Measurements from ENCODE around the gene CTR9. TPM values are rescaled to one million over a fixed set of nuclear protein-coding genes. Genes with fewer than 3 reads are reported as not detected.
A peak's percentile ranks its signal among the peaks of the same experiment; 100 is the strongest.

CTR9 gene
- total and polyA plus RNA-seq, 9 of the 15 experiments (the other 6 are each of a cell fraction or from before 2014, with no cell fraction given) = 25.4 to 79.3 (median 47.3) TPM

GRCh38 chr11:10808235-10808552 lies 57.1 kb downstream of the CTR9 start (continued):
- TF ChIP-seq FIP1L1 (IDR thresholded peaks at IDR 0.05; ENCODE audit: low read depth, low read length, poor library complexity, severe bottlenecking) = peak; percentile 90
- no peak for TF ChIP-seq SP2 (IDR thresholded peaks at IDR 0.05; ENCODE audit: extremely low read depth, low read depth, low read length, poor library complexity, severe bottlenecking)
- no peak for TF ChIP-seq THRA (IDR thresholded peaks at IDR 0.05)
- no peak for TF ChIP-seq SMC3 (conservative IDR thresholded peaks at IDR 0.05; ENCODE audit: insufficient read depth, low read depth, low read length)
- TF ChIP-seq, protein P1, sequence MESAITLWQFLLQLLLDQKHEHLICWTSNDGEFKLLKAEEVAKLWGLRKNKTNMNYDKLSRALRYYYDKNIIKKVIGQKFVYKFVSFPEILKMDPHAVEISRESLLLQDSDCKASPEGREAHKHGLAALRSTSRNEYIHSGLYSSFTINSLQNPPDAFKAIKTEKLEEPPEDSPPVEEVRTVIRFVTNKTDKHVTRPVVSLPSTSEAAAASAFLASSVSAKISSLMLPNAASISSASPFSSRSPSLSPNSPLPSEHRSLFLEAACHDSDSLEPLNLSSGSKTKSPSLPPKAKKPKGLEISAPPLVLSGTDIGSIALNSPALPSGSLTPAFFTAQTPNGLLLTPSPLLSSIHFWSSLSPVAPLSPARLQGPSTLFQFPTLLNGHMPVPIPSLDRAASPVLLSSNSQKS (CRISPR knock-in tag; IDR thresholded peaks at IDR 0.05) = no peak
- TF ChIP-seq ZNF318 (IDR thresholded peaks at IDR 0.05; ENCODE audit: borderline replicate concordance in 1 of 2, low read depth in 1 of 2) = no peak
- TF ChIP-seq, protein P2, sequence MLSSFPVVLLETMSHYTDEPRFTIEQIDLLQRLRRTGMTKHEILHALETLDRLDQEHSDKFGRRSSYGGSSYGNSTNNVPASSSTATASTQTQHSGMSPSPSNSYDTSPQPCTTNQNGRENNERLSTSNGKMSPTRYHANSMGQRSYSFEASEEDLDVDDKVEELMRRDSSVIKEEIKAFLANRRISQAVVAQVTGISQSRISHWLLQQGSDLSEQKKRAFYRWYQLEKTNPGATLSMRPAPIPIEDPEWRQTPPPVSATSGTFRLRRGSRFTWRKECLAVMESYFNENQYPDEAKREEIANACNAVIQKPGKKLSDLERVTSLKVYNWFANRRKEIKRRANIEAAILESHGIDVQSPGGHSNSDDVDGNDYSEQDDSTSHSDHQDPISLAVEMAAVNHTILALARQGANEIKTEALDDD (IDR thresholded peaks at IDR 0.05) = no peak
- no peak for TF ChIP-seq ZBTB9 (CRISPR knock-in tag; IDR thresholded peaks at IDR 0.05)
- peak; percentile 78; the same call in 1 of the 2 replicates for TF ChIP-seq SRSF3 (IDR thresholded peaks at IDR 0.05; ENCODE audit: insufficient read depth, low read length)
- TF ChIP-seq ZNF586 (CRISPR knock-in tag; conservative IDR thresholded peaks at IDR 0.05) = no peak
- TF ChIP-seq ARID2 (IDR thresholded peaks at IDR 0.05) = no peak
- TF ChIP-seq FOXA1 (IDR thresholded peaks at IDR 0.05; ENCODE audit: borderline replicate concordance) = no peak
- no peak for TF ChIP-seq PTBP1 (IDR thresholded peaks at IDR 0.05; ENCODE audit: low read depth, low read length)
- no peak for TF ChIP-seq ZNF384 (IDR thresholded peaks at IDR 0.05; ENCODE audit: low read depth, low read length)
- no peak for TF ChIP-seq BDP1 (IDR thresholded peaks at IDR 0.05; ENCODE audit: insufficient read depth, insufficient read length)
